Measurements from ENCODE around the gene KCNK3.
"Not testable (repeated sequence)": the region's sequence is repeated elsewhere in the genome, so short reads cannot be mapped to it uniquely, and the experiment has no call there.

Gene KCNK3

GRCh38 chr2:26735097-26735496 is 42.6 kb downstream of the KCNK3 start:
- no peak for DNase-seq

DNA sequence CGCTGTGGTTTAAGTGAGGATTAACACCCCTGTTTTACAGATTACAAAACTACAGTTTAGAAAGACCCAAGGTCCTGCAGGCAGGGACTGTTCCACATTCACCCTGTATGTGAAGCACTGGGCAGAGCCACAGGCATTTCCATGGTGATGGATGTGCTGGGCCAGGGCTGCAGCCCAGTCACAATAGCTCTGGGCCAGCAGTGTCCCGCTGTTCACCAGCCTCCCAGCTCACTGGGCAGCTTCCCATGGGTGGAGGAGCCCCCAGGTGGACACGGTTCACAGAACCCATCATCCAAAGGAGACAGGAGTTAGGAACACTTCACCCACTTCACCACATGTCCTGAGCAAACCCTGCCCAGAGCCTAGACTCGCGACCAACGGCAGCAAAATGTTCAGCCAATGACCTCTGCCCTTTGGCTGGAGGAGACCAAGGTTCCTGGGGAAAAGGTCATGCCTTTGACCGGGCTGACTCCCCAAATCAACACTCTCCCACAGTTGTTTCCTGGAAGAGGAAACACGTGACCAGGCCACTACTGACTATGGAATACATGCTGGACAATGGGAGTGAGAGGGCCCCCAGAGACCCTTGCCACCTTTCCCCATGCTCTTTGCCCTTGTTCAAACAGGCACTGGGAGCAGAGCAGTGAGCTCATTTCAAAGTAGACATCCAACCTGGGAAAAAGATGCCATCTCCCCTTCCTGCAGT is 43.5 kb downstream of the KCNK3 start:
- DNase-seq: no peak

- DNase-seq: no peak
Measured at GRCh38 chr2:26737221-26737620, 44.7 kb downstream of the KCNK3 start.

GRCh38 chr2:26738481-26738880 is 46.0 kb downstream of the KCNK3 start:
- no peak for DNase-seq

DNA sequence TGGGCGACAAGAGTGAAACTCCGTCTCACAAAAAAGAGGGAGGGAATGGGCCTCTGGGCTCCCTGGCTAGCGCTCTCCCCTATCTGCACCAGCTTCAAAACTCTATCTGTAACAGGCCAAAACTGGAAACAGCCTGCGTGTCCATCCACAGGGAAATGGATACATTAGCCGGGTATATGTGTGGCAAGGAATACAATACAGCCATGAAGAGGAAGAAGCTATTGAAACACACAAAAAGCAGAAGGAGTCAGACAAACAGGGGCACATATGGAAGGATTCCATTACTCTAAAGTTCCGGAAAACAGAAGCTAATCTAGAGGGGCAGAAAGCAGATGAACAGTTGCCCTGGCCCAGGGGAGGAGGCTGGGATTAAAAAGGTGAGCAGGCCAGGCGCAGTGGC is 47.0 kb downstream of the KCNK3 start:
- no peak for DNase-seq

- DNase-seq: no peak
Measured at GRCh38 chr2:26740346-26740745, 47.8 kb downstream of the KCNK3 start.

GRCh38 chr2:26740890-26741302 is 48.4 kb downstream of the KCNK3 start:
- no peak for DNase-seq

GRCh38 chr2:26742048-26742770 is 49.7 kb downstream of the KCNK3 start:
- no peak for DNase-seq

DNA sequence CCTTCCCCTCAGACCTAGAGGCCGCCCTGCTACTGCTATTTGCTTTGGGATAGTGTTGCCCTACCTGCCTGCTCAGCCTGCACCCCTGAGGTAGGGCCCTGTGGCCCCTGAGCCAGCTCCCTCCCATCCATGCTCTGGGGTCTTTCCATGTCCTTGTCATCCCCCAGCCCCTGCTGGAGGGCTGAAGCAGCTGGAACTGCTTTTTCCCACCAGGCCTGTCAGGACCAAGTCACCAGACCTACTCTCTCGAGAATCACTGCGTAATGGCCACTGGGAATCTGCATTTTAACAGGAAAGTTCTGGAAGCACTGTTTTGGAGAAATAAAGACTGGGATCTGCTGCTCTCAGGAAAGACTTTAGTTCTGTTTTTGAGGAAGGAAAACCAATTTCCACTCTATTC is 51.3 kb downstream of the KCNK3 start:
- DNase-seq: no peak

DNA sequence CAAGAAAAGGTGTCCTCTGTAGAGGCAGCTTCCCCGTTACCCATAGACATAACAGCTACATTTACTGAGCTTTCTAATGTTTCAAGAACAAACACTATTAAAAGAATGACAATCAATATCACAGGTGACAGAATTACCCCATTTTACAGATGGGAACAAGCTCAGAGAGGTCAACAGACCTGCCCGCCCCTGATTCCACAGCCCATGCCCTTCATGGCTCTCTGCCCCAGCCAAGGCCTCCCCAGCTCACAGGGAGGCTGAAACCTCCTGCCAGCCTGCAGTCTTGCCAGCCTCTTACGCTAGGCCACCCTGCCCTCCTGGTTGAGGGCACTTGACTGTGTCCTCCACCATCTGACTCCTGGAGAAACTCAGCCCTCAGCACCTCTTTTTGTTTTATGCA is 52.4 kb downstream of the KCNK3 start:
- no peak for DNase-seq

DNA sequence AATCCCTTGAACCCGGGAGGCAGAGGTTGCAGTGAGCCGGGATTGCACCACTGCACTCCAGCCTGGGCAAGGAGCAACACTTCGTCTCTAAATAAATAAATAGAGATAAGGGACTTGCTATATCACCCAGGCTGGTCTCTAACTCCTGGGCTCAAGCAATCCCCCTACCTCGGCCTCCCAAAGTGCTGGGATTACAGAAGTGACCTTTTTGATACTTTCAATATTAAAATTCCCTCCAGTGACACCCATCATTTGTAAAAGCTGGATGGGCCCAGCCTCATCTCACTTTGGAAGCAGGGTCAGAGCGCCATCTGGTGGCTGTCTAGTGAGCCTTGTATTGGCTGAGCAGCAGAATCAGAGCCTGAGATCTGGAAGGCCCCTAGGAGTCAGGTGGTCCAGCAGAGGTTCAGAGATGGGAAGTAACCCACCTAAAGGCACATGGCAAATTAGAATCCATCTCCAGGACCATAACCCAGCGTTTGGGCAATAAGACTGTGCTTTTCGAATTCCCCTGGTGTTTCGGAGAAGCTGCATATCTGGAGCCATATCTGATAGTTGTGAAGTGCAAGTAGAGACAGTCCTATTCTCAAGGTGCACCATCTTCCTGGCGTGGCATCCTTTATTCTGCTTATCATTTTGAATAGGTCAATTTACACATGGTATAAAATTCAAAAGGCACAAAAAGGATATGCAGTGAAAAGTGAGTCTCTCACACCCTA is 53.2 kb downstream of the KCNK3 start:
- DNase-seq: no peak

- no peak for DNase-seq
Measured at GRCh38 chr2:26746934-26747333, 54.4 kb downstream of the KCNK3 start.

DNA sequence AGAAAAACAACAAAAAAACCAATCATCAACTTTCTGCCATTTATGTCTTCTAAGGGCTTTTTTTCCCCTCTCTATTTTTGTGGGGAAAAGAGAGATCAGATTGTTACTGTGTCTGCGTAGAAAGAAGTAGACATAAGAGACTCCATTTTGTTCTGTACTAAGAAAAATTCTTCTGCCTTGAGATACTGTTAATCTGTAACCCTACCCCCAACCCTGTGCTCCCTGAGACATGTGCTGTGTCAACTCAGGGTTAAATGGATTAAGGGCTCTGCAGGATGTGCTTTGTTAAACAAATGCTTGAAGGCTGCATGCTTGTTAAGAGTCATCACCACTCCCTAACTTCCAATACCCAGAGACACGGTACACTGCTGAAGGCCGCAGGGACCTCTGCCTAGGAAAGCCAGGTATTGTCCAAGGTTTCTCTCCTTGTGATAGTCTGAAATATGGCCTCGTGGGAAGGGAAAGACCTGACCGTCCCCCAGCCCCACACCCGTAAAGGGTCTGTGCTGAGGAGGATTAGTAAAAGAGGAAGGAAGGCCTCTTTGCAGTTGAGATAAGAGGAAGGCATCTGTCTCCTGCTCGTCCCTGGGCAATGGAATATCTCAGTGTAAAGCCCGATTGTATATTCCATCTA is 57.4 kb downstream of the KCNK3 start:
- not testable (repeated sequence) for DNase-seq

- not testable (repeated sequence) for DNase-seq
Measured at GRCh38 chr2:26750467-26750866, 57.9 kb downstream of the KCNK3 start.

- no peak for DNase-seq
Measured at GRCh38 chr2:26752656-26753055, 60.1 kb downstream of the KCNK3 start.

- no peak for DNase-seq
Measured at GRCh38 chr2:26754539-26754938, 62.0 kb downstream of the KCNK3 start.

- DNase-seq: no peak
Measured at GRCh38 chr2:26754972-26755670, 62.6 kb downstream of the KCNK3 start.

DNA sequence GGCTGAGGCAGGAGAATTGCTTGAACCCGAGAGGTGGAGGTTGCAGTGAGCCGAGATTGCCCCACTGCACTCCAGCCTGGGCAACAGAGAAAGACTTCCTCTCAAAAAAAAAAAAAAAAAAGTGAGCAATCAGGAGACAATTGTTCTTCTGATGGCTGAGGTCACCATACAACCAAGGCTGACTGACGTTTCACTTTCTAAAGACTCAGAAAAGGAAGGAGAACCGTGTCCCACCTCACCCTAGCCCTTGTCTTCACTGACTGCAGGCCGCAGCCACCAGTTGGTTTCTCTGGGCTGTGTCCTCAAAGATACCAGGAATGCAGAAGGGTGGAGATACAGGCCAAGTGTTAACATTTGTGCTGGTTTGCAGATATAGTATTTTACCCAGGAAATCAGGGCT is 63.8 kb downstream of the KCNK3 start:
- no peak for DNase-seq

GRCh38 chr2:26757873-26758789 is 65.6 kb downstream of the KCNK3 start:
- no peak for DNase-seq

DNA sequence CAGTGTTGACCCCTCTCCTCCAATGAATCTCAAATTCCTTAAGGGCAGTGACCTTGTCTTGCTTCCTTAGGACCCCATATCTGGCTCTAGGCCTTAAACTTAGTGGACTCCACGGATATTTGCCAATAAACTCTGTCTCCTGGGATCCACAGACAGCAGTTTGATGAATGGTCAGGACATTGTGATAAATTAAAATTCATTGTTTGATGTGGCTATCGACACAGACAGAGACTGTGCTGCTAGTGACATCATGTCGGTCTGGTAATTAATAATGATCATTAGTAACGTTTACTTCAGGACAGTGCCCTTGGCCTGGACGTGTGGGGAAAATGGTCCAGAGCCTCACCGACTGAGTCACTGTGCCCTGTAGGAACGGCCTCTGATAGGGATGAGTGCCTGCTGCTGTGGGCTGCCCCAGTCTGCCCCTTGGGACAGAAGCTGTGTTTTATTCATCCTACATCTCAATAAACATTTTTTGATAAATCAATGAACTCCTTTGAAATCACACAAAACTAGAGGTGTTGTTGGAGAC is 66.3 kb downstream of the KCNK3 start:
- DNase-seq: no peak

- DNase-seq: no peak
Measured at GRCh38 chr2:26759845-26760244, 67.3 kb downstream of the KCNK3 start.
